ENCODE results near the gene MIS12. TPM values are rescaled to one million over a fixed set of nuclear protein-coding genes. Genes with fewer than 3 reads are reported as not detected.
A peak's percentile ranks its signal among the peaks of the same experiment; 100 is the strongest.

The MIS12 gene
- total and polyA plus RNA-seq, 9 of the 15 experiments (the other 6 are each of a cell fraction or from before 2014, with no cell fraction given): 13.5 to 31.9 (median 25.5) TPM

- Histone ChIP-seq H3K9me1 (ENCODE audit: control insufficient read depth, insufficient read depth, low read length) (no peaks in the 10 kb centered on the region), H4K20me1 (replicated peaks; ENCODE audit: control insufficient read depth, insufficient read depth, low read length) (no peaks in the 10 kb centered on the region), H3K4me3 (no peak overlapping the region), H2AFZ (ENCODE audit: low read depth, low read length) (no peak overlapping the region), H3K36me3 (ENCODE audit: control insufficient read depth, insufficient read depth, low read length) (peaks cover 14% of the 10 kb centered on the region; the same call in 2 of the 3 replicates), H3K27ac (ENCODE audit: extremely low read depth, low read depth, low read length) (no peak overlapping the region), H3K79me2 (ENCODE audit: control insufficient read depth, insufficient read depth, low read length) (no peaks in the 10 kb centered on the region), H3K9me3 (replicated peaks; ENCODE audit: control insufficient read depth, insufficient read depth, low read depth, low read length) (no peaks in the 10 kb centered on the region), H3K9ac (ENCODE audit: insufficient read depth in 1 of 2, low read depth in 2 of 2, low read length in 2 of 2) (no peak overlapping the region), H3K27me3 (ENCODE audit: control insufficient read depth in 2 of 2, insufficient read depth in 2 of 2, low read length in 2 of 2) (no peaks in the 10 kb centered on the region), H3K4me1 (replicated peaks in 1 of 2; ENCODE audit: control insufficient read depth in 2 of 2, insufficient read depth in 2 of 2, low read length in 2 of 2) (no peaks in the 10 kb centered on the region), H3K4me2 (ENCODE audit: insufficient read depth, low read length) (no peak overlapping the region)
- no peak for TF ChIP-seq ILF3 (IDR thresholded peaks at IDR 0.05; ENCODE audit: borderline replicate concordance)
- TF ChIP-seq POLR2G (IDR thresholded peaks at IDR 0.05; ENCODE audit: low read depth, low read length): 0 out of 2 replicates have a peak, but pooled peaks have one; percentile 28
- TF ChIP-seq RFX1 (IDR thresholded peaks at IDR 0.05): peak; percentile 45
- no peak for ATAC-seq
- WGBS (ENCODE audit: insufficient coverage, low coverage, missing lambda C conversion rate): 89% methylated on average over 9 of the region's 67 CpGs
- intact Hi-C loops (cut with micrococcal nuclease): no loop called here
- FAIRE-seq: no peak
- in situ Hi-C loops (cut with MboI): no loop called here
- CTCF ChIA-PET (ENCODE audit: low intra/inter-chr PET ratio): no interaction called here
- POLR2A ChIA-PET: no interaction called here
- BruUV-seq (replicated peaks): no TSS peak
- DNase-seq (ENCODE audit: extremely low read depth in 1 of 4, low spot score in 3 of 4): no peak
Observed at GRCh38 chr17:5500589-5501391, 14.4 kb downstream of the MIS12 start.

- ChIA-PET CTCF (ENCODE audit: low intra/inter-chr PET ratio) (no interaction called here), POLR2A (no interaction called here)
- H2AFZ ChIP-seq (ENCODE audit: low read depth, low read length): no peak overlapping the region
- no peaks in the 10 kb centered on the region for H3K9me1 ChIP-seq (ENCODE audit: control insufficient read depth, insufficient read depth, low read length)
- no peak for FAIRE-seq
- peaks cover 14% of the 10 kb centered on the region; the same call in 2 of the 3 replicates for H3K36me3 ChIP-seq (ENCODE audit: control insufficient read depth, insufficient read depth, low read length)
- BruUV-seq (replicated peaks): no TSS peak
- intact Hi-C loops (cut with micrococcal nuclease) (no loop called here), in situ Hi-C loops (cut with MboI) (no loop called here)
- no peak overlapping the region for H3K4me2 ChIP-seq (ENCODE audit: insufficient read depth, low read length)
- no peaks in the 10 kb centered on the region for H3K9me3 ChIP-seq (replicated peaks; ENCODE audit: control insufficient read depth, insufficient read depth, low read depth, low read length)
- H3K4me3 ChIP-seq: no peak overlapping the region
- ATAC-seq: no peak
- no peaks in the 10 kb centered on the region for H3K27me3 ChIP-seq (ENCODE audit: control insufficient read depth in 2 of 2, insufficient read depth in 2 of 2, low read length in 2 of 2)
- H3K79me2 ChIP-seq (ENCODE audit: control insufficient read depth, insufficient read depth, low read length): no peaks in the 10 kb centered on the region
- WGBS (ENCODE audit: insufficient coverage, low coverage, missing lambda C conversion rate): 76% methylated on average over 7 of the region's 8 CpGs
- no peak overlapping the region for H3K9ac ChIP-seq (ENCODE audit: insufficient read depth in 1 of 2, low read depth in 2 of 2, low read length in 2 of 2)
- H3K27ac ChIP-seq (ENCODE audit: extremely low read depth, low read depth, low read length): no peak overlapping the region
- H4K20me1 ChIP-seq (replicated peaks; ENCODE audit: control insufficient read depth, insufficient read depth, low read length): no peaks in the 10 kb centered on the region
- H3K4me1 ChIP-seq (replicated peaks in 1 of 2; ENCODE audit: control insufficient read depth in 2 of 2, insufficient read depth in 2 of 2, low read length in 2 of 2): no peaks in the 10 kb centered on the region
- no peak for DNase-seq (ENCODE audit: extremely low read depth in 1 of 4, low spot score in 3 of 4)
- TF ChIP-seq ZBTB49 (CRISPR knock-in tag; IDR thresholded peaks at IDR 0.05; ENCODE audit: borderline replicate concordance): no peak
- no peak for TF ChIP-seq GATA2 (CRISPR knock-in tag; IDR thresholded peaks at IDR 0.05)
- no peak for TF ChIP-seq FOS (IDR thresholded peaks at IDR 0.05; ENCODE audit: extremely low read depth, insufficient read length)
- TF ChIP-seq NR2F6 (CRISPR knock-in tag; IDR thresholded peaks at IDR 0.05): no peak
- TF ChIP-seq ZNF551 (CRISPR knock-in tag; IDR thresholded peaks at IDR 0.05): no peak
- TF ChIP-seq SNIP1 (IDR thresholded peaks at IDR 0.05; ENCODE audit: low read depth): no peak
- no peak for TF ChIP-seq TAF15 (IDR thresholded peaks at IDR 0.05; ENCODE audit: low read depth, low read length)
- no peak for TF ChIP-seq KLF1 (tag; IDR thresholded peaks at IDR 0.05)
- no peak for TF ChIP-seq SP2 (IDR thresholded peaks at IDR 0.05; ENCODE audit: extremely low read depth, low read depth, low read length, poor library complexity, severe bottlenecking)
- no peak for TF ChIP-seq NBN (IDR thresholded peaks at IDR 0.05; ENCODE audit: low read depth)
Observed at GRCh38 chr17:5501685-5502084, 15.3 kb downstream of the MIS12 start.

Data from K562 (cell line).